HepG2 (cell line): ENCODE measurements around the gene PTPN22. TPM values are rescaled to one million over a fixed set of nuclear protein-coding genes. Genes with fewer than 3 reads are reported as not detected.

Experiments
- DPF2 ChIP-seq: sonication (generic); formaldehyde crosslinking; IDR thresholded peaks from 2 replicates; pipeline ENCODE4 v1.4.0; 2020; ENCODE audit warnings: mild to moderate bottlenecking, low read depth, missing genetic modification reagents, borderline replicate concordance
- KDM5A ChIP-seq: fragments of 200-600 bp; sonication (generic); IDR thresholded peaks from 2 replicates; pipeline ENCODE4 v1.7.0; 2018; ENCODE audit warnings: antibody characterized with exemption, mild to moderate bottlenecking, low read length, borderline replicate concordance
- MXI1 ChIP-seq: IDR thresholded peaks from 3 replicates; pipeline ENCODE4 v1.6.1; 2012; ENCODE audit warnings: low read depth, low read length, inconsistent platforms, borderline replicate concordance
- SP4 ChIP-seq: sonication (generic); formaldehyde crosslinking; IDR thresholded peaks from 2 replicates; pipeline ENCODE4 v1.8.1; 2023; ENCODE audit warnings: mild to moderate bottlenecking, missing genetic modification reagents
- ZBTB40 ChIP-seq, 2 experiments: fragments of 450-650 bp in 1 of 2; sonication (generic) in 1 of 2; formaldehyde crosslinking in 1 of 2; IDR thresholded peaks; 2 replicates each; pipeline versions ENCODE4 v1.6.1 to v1.8.0; 2016 to 2022; ENCODE audit warnings: antibody characterized with exemption in 1 of 2, mild to moderate bottlenecking in 1 of 2, missing genetic modification reagents in 1 of 2
- ZFX ChIP-seq: sonication (generic); formaldehyde crosslinking; IDR thresholded peaks from 2 replicates; pipeline ENCODE4 v1.4.0; 2020; ENCODE audit warnings: mild to moderate bottlenecking, low read depth, missing genetic modification reagents, moderate library complexity
- ZNF180 ChIP-seq: sonication (generic); formaldehyde crosslinking; IDR thresholded peaks from 2 replicates; pipeline ENCODE4 v1.4.0; 2020; ENCODE audit warnings: low read depth, missing genetic modification reagents, borderline replicate concordance
- ZNF225 ChIP-seq: sonication (generic); formaldehyde crosslinking; IDR thresholded peaks from 2 replicates; pipeline ENCODE4 v1.4.0; 2020; ENCODE audit warnings: mild to moderate bottlenecking, missing genetic modification reagents
- ZNF510 ChIP-seq: sonication (generic); formaldehyde crosslinking; IDR thresholded peaks from 2 replicates; pipeline ENCODE4 v1.4.0; 2020; ENCODE audit warnings: low read depth, mild to moderate bottlenecking, missing genetic modification reagents
- ZNF660 ChIP-seq: sonication (generic); formaldehyde crosslinking; IDR thresholded peaks from 2 replicates; pipeline ENCODE4 v1.5.1; 2020; ENCODE audit warnings: mild to moderate bottlenecking, low read depth, missing genetic modification reagents, borderline replicate concordance
- ZNF713 ChIP-seq: sonication (generic); formaldehyde crosslinking; IDR thresholded peaks from 2 replicates; pipeline ENCODE4 v1.4.0; 2020; ENCODE audit warnings: mild to moderate bottlenecking, missing genetic modification reagents
- ZNF724P ChIP-seq: sonication (generic); formaldehyde crosslinking; IDR thresholded peaks from 2 replicates; pipeline ENCODE4 v1.8.0; 2022; ENCODE audit warnings: missing genetic modification reagents, borderline replicate concordance
- ZNF747 ChIP-seq: sonication (generic); formaldehyde crosslinking; IDR thresholded peaks from 2 replicates; pipeline ENCODE4 v1.8.1; 2023; ENCODE audit warnings: missing genetic modification reagents, mild to moderate bottlenecking, borderline replicate concordance
- ZNF777 ChIP-seq: sonication (generic); formaldehyde crosslinking; IDR thresholded peaks from 2 replicates; pipeline ENCODE4 v1.4.0; 2020; ENCODE audit warnings: missing genetic modification reagents
- ZNF891 ChIP-seq: sonication (generic); formaldehyde crosslinking; IDR thresholded peaks from 2 replicates; pipeline ENCODE4 v1.5.0; 2020; ENCODE audit warnings: mild to moderate bottlenecking, missing genetic modification reagents
- polyA plus RNA-seq, 8 experiments: library from polyadenylated mRNA; depleted of rRNA in 3 of 8; stranded (reverse) in 7 of 8; unstranded in 1 of 8; fragments of >200 nt; fragmentation: Illumina TruSeq in 4 of 8; extraction: Trizol in 4 of 8; gene quantifications; 2 replicates each; pipeline versions ENCODE4 v1.2.1 to v1.2.3, GENCODE V29; 2011 to 2016; ENCODE audit warnings: low read depth in 4 of 8, missing spikeins in 1 of 8, mixed read lengths in 1 of 8; ENCODE audit not compliant: insufficient read depth in 1 of 8
- total RNA-seq, 5 experiments: library from RNA; depleted of rRNA; stranded (reverse); fragments of >200 nt; fragmentation: Illumina TruSeq; extraction: Trizol; gene quantifications; 2 replicates each; pipeline ENCODE4 v1.2.3, GENCODE V29; 2016; ENCODE audit warnings: low read depth in 1 of 5
- TF ChIP-seq, protein P1 (sequence below): sonication (generic); formaldehyde crosslinking; IDR thresholded peaks from 2 replicates; pipeline ENCODE4 v1.5.0; 2020; ENCODE audit warnings: missing genetic modification reagents
- TF ChIP-seq, protein P2 (sequence below): sonication (generic); formaldehyde crosslinking; IDR thresholded peaks from 2 replicates; pipeline ENCODE4 v1.5.1; 2020; ENCODE audit warnings: missing genetic modification reagents, mild to moderate bottlenecking, borderline replicate concordance

PTPN22 gene
- total and polyA plus RNA-seq, 2 of the 13 experiments (the other 11 are each of a cell fraction or from before 2014, with no cell fraction given), result not detected

- no peak for TF ChIP-seq ZBTB40 (IDR thresholded peaks at IDR 0.05)
- TF ChIP-seq ZBTB40 (CRISPR knock-in tag; IDR thresholded peaks at IDR 0.05), result 0 out of 2 replicates have a peak, but pooled peaks have one; percentile 11
- peak; percentile 51; the same call in 1 of the 2 replicates for TF ChIP-seq ZFX (CRISPR knock-in tag)
- 0 out of 2 replicates have a peak, but pooled peaks have one; percentile 43 for TF ChIP-seq ZNF225 (CRISPR knock-in tag)
- TF ChIP-seq ZNF180 (CRISPR knock-in tag), result 0 out of 2 replicates have a peak, but pooled peaks have one; percentile 20
- TF ChIP-seq ZNF777 (CRISPR knock-in tag), result 0 out of 2 replicates have a peak, but pooled peaks have one; percentile 26
- no peak for TF ChIP-seq MXI1
- TF ChIP-seq ZNF660 (CRISPR knock-in tag), result no peak
- no peak for TF ChIP-seq DPF2 (CRISPR knock-in tag)
- TF ChIP-seq ZNF747 (CRISPR knock-in tag), result peak; percentile 14; the same call in 1 of the 2 replicates
- 0 out of 2 replicates have a peak, but pooled peaks have one; percentile 34 for TF ChIP-seq ZNF891 (CRISPR knock-in tag)
- TF ChIP-seq, protein P1, sequence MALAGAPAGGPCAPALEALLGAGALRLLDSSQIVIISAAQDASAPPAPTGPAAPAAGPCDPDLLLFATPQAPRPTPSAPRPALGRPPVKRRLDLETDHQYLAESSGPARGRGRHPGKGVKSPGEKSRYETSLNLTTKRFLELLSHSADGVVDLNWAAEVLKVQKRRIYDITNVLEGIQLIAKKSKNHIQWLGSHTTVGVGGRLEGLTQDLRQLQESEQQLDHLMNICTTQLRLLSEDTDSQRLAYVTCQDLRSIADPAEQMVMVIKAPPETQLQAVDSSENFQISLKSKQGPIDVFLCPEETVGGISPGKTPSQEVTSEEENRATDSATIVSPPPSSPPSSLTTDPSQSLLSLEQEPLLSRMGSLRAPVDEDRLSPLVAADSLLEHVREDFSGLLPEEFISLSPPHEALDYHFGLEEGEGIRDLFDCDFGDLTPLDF (CRISPR knock-in tag), result no peak
- TF ChIP-seq, protein P2, sequence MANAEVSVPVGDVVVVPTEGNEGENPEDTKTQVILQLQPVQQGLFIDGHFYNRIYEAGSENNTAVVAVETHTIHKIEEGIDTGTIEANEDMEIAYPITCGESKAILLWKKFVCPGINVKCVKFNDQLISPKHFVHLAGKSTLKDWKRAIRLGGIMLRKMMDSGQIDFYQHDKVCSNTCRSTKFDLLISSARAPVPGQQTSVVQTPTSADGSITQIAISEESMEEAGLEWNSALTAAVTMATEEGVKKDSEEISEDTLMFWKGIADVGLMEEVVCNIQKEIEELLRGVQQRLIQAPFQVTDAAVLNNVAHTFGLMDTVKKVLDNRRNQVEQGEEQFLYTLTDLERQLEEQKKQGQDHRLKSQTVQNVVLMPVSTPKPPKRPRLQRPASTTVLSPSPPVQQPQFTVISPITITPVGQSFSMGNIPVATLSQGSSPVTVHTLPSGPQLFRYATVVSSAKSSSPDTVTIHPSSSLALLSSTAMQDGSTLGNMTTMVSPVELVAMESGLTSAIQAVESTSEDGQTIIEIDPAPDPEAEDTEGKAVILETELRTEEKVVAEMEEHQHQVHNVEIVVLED, result 0 out of 2 replicates have a peak, but pooled peaks have one; percentile 28
- no peak for TF ChIP-seq ZNF510 (CRISPR knock-in tag)
- TF ChIP-seq SP4 (CRISPR knock-in tag), result no peak
- TF ChIP-seq ZNF724P (CRISPR knock-in tag), result 0 out of 2 replicates have a peak, but pooled peaks have one; percentile 19
- TF ChIP-seq ZNF713, result 0 out of 2 replicates have a peak, but pooled peaks have one; percentile 9
- peak; percentile 71 for TF ChIP-seq KDM5A
Observed at GRCh38 chr1:113905435-113905861, 33.9 kb upstream of the PTPN22 start (continued).
